AG04450 (cell line): Measurements from ENCODE around the gene THRB. TPM values are rescaled to one million over a fixed set of nuclear protein-coding genes. Genes with fewer than 3 reads are reported as not detected.
"Not testable (repeated sequence)": the region's sequence is repeated elsewhere in the genome, so short reads cannot be mapped to it uniquely, and the experiment has no call there.

Experiments
- CTCF ChIA-PET: fragments of 300-600, 350-600 bp; formaldehyde crosslinking; extraction: SDS; loops from one replicate; lab custom pipeline; 2022; ENCODE audit warnings: antibody characterized with exemption, inconsistent platforms; lab: Charles Lee
- POLR2A ChIA-PET: fragments of 350-600 bp; formaldehyde crosslinking; extraction: SDS; loops from one replicate; lab custom pipeline; 2021; ENCODE audit warnings: antibody characterized with exemption, inconsistent platforms; lab: Yijun Ruan, JAX
- DNase-seq: peaks from one replicate; pipeline ENCODE4 v3.0.0-alpha.2; 2011; ENCODE audit warnings: low read depth, low spot score
- H3K27ac ChIP-seq: one replicate; pipeline ENCODE4 v1.5.1; 2012; ENCODE audit warnings: low read depth, low read length, control low read depth
- H3K27me3 ChIP-seq: one replicate; pipeline ENCODE4 v1.6.0; 2012; ENCODE audit warnings: low read length; ENCODE audit not compliant: control insufficient read depth, insufficient read depth
- H3K4me3 ChIP-seq: 2 replicates; pipeline ENCODE4 v1.5.1; 2011; ENCODE audit warnings: mild to moderate bottlenecking, low read depth, low read length, control low read depth
- H3K9me3 ChIP-seq: 2 replicates; pipeline ENCODE4 v1.5.1; 2012; ENCODE audit warnings: low read length; ENCODE audit not compliant: control insufficient read depth, insufficient read depth
- polyA plus RNA-seq: library from polyadenylated mRNA; depleted of rRNA; stranded (reverse); fragments of >200 nt; gene quantifications from 2 replicates; pipeline ENCODE4 v1.2.3, GENCODE V29; 2011
- TF ChIP-seq, protein P1 (sequence below): IDR thresholded peaks from 2 replicates; pipeline ENCODE4 v1.5.1; 2011; ENCODE audit warnings: low read depth, low read length, control low read depth, inconsistent platforms

The THRB gene
- polyA plus RNA-seq, 1 experiment, result 0.02 TPM

DNA sequence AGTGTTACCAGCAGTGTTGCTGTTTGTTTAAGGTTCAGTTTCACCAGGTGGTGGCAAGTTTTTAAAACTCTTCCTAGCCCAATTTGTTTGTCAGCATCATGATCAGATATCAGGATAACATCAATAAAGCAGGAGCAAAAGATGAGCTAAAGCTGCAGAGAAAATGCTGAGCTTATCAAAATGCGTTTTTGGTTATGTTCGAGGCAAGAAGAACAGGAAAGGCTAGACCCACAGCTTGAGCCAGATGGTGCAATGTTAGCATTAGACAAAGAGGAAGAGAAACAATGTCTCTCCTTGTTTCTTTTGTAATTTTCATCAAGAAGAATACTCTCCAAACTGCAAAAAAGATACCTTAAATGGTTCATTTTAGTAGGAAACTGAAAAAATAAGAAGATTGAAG is 66.2 kb downstream of the THRB start:
- Histone ChIP-seq H3K27me3 (no peaks in the 10 kb centered on the region), H3K4me3 (no peak overlapping the region), H3K27ac (no peak overlapping the region), H3K9me3 (no peaks in the 10 kb centered on the region)
- TF ChIP-seq, protein P1, sequence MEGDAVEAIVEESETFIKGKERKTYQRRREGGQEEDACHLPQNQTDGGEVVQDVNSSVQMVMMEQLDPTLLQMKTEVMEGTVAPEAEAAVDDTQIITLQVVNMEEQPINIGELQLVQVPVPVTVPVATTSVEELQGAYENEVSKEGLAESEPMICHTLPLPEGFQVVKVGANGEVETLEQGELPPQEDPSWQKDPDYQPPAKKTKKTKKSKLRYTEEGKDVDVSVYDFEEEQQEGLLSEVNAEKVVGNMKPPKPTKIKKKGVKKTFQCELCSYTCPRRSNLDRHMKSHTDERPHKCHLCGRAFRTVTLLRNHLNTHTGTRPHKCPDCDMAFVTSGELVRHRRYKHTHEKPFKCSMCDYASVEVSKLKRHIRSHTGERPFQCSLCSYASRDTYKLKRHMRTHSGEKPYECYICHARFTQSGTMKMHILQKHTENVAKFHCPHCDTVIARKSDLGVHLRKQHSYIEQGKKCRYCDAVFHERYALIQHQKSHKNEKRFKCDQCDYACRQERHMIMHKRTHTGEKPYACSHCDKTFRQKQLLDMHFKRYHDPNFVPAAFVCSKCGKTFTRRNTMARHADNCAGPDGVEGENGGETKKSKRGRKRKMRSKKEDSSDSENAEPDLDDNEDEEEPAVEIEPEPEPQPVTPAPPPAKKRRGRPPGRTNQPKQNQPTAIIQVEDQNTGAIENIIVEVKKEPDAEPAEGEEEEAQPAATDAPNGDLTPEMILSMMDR, result no peak
- POLR2A ChIA-PET, result no interaction called here
- no peak for DNase-seq
- CTCF ChIA-PET, result no interaction called here

DNA sequence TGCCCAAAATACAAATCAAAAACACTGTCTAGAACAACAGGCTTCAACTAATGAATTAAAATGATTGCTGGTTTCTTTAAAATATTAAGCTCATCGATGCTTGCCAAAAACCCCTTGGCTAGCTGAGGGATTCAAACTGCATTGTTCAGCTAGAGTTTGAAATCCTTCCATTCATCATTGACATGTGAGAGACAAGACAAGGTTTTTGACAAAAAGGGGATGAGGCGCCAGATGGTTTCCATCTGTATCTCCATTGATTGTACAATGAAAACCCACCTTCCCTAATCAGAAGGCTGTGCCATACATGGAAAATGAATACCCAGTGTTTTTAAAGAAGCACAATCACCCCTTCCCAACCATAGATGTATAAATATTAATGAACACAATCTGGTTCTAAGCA is 67.8 kb downstream of the THRB start:
- POLR2A ChIA-PET, result no interaction called here
- no peak overlapping the region for H3K4me3 ChIP-seq
- no peak overlapping the region for H3K27ac ChIP-seq
- DNase-seq, result no peak
- CTCF ChIA-PET, result no interaction called here
- no peaks in the 10 kb centered on the region for H3K9me3 ChIP-seq
- no peaks in the 10 kb centered on the region for H3K27me3 ChIP-seq
- TF ChIP-seq, protein P1, result no peak

DNA sequence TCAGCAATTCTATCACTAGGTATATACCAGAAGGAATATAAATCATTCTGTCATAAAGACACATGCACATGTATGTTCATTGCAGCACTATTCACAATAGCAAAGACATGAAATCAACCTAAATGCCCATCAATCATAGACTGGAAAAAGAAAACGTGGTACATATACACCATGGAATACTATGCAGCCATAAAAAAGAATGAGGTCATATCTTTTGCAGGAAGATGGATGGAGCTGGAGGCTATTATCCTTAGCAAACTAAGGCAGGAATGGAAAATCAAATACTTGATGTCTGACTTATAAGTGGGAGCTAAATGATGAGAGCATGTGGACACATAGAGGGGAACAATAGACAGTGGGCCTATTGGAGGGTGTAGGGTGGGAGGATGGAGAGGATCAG is 73.8 kb downstream of the THRB start:
- POLR2A ChIA-PET, H3K4me3 ChIP-seq, H3K9me3 ChIP-seq, DNase-seq, H3K27ac ChIP-seq, CTCF ChIA-PET, H3K27me3 ChIP-seq: not testable (repeated sequence)

DNA sequence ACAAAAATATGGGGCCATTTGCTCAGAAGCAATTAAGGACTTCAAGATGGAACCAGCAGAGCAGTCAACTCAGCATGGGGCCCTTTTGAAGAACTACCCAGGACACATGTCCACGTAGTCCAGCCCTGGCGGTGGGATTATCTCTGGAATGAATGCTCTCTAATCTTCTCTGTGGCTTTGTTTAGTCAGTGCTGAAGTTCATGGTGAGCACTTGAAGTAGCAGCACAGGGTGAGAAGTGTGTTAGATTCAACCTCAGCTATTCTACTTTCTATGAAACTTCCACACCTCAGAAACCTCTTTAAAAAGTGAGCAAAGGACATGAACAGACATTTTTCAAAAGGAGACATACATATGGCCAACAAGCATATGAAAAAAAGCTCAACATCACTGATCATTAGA is 74.4 kb downstream of the THRB start:
- CTCF ChIA-PET, result no interaction called here
- TF ChIP-seq, protein P1, result no peak
- no peaks in the 10 kb centered on the region for H3K9me3 ChIP-seq
- no peaks in the 10 kb centered on the region for H3K27me3 ChIP-seq
- DNase-seq, result no peak
- H3K27ac ChIP-seq, result no peak overlapping the region
- H3K4me3 ChIP-seq, result no peak overlapping the region
- POLR2A ChIA-PET, result no interaction called here

DNA sequence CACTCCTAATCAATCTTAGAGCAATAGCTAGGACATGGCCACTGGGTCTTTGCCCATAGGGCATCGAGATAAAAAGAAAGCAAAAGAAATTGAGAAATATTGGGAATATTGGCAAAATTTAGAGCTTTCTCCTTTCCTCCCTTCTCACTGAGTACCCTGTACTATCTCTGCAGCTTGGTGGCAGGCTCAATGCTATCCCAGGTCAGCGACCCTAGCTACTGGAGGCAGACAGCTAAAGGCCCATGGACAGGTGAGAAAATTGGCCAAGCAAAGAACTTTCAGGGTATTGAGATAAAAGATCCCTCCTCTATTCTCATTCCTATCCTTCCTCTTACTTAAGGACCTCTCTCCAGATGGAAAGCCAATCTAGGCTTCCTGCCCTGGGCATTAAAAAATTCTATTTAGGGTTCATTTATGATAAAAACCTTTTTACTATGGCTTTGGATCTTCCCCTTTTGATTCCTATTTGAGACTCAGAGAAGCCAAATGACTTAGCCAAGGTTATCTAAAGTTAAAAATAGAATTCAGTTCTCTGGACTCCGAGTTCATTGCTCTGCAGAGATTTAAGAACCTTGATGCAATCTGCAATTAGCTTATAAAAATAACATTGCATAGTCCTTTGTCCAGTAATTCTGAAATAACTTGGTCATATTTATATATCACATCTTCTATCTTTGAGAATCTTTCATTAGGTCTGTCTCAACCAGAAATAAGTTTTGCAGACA is 75.4 kb downstream of the THRB start:
- H3K27ac ChIP-seq, result no peak overlapping the region
- no peaks in the 10 kb centered on the region for H3K27me3 ChIP-seq
- H3K9me3 ChIP-seq, result no peaks in the 10 kb centered on the region
- ChIA-PET POLR2A (no interaction called here), CTCF (no interaction called here)
- TF ChIP-seq, protein P1, result no peak
- no peak overlapping the region for H3K4me3 ChIP-seq
- DNase-seq, result no peak
